OCI-LY1 (cell line): ENCODE data around the gene GMDS.
A peak's percentile ranks its signal among the peaks of the same experiment; 100 is the strongest.

Experiments used
- H2AFZ ChIP-seq: fragments of 200-600 bp; sonication (generic), shearing (Covaris generic); 2 replicates; pipeline ENCODE4 v1.6.0; 2014; ENCODE audit warnings: antibody characterized with exemption, mild to moderate bottlenecking, low read length
- H3F3A ChIP-seq: fragments of 200-600 bp; sonication (generic), shearing (Covaris generic); 2 replicates; pipeline ENCODE4 v1.6.0; 2014; ENCODE audit warnings: mild to moderate bottlenecking, antibody characterized with exemption, low read length, moderate library complexity; ENCODE audit not compliant: insufficient read depth
- H3K27ac ChIP-seq: fragments of 200-600 bp; sonication (generic); 2 replicates; pipeline ENCODE4 v1.5.1; 2014; ENCODE audit warnings: low read length, mixed run types, mild to moderate bottlenecking, low read depth; ENCODE audit not compliant: poor library complexity, severe bottlenecking
- H3K27me3 ChIP-seq: fragments of 200-600 bp; sonication (generic); 2 replicates; pipeline ENCODE4 v1.6.0; 2014; ENCODE audit warnings: antibody characterized with exemption, mild to moderate bottlenecking, low read length, moderate library complexity; ENCODE audit not compliant: insufficient read depth
- H3K36me3 ChIP-seq: fragments of 200-600 bp; sonication (generic); 2 replicates; pipeline ENCODE4 v1.6.1; 2014; ENCODE audit warnings: mild to moderate bottlenecking, antibody characterized with exemption, low read length, moderate library complexity, mixed read lengths; ENCODE audit not compliant: insufficient read depth
- H3K4me1 ChIP-seq: fragments of 200-600 bp; sonication (generic); 2 replicates; pipeline ENCODE4 v1.5.1; 2014; ENCODE audit warnings: mild to moderate bottlenecking, low read length, moderate library complexity; ENCODE audit not compliant: insufficient read depth, severe bottlenecking
- H3K4me2 ChIP-seq: fragments of 200-600 bp; sonication (generic), shearing (Covaris generic); 2 replicates; pipeline ENCODE4 v1.6.1; 2014; ENCODE audit warnings: low read length
- H3K4me3 ChIP-seq: fragments of 200-600 bp; sonication (generic); 2 replicates; pipeline ENCODE4 v1.5.1; 2014; ENCODE audit warnings: low read length, low read depth, mild to moderate bottlenecking, mixed read lengths; ENCODE audit not compliant: poor library complexity, severe bottlenecking
- H3K79me2 ChIP-seq: fragments of 200-600 bp; shearing (Covaris generic); 2 replicates; pipeline ENCODE4 v1.6.1; 2016; ENCODE audit warnings: mixed run types, low read length, mixed read lengths; ENCODE audit not compliant: insufficient read depth
- H3K9ac ChIP-seq: fragments of 200-600 bp; sonication (generic), shearing (Covaris generic); 2 replicates; pipeline ENCODE4 v1.6.1; 2014; ENCODE audit warnings: mild to moderate bottlenecking, low read length, mixed read lengths
- H3K9me2 ChIP-seq: fragments of 200-600 bp; sonication (generic), shearing (Covaris generic); 2 replicates; pipeline ENCODE4 v1.6.1; 2014; ENCODE audit warnings: low read depth, mild to moderate bottlenecking, low read length, mixed read lengths
- H3K9me3 ChIP-seq: fragments of 200-600 bp; shearing (Covaris generic); 2 replicates; pipeline ENCODE4 v1.6.1; 2014; ENCODE audit warnings: low read length, mixed read lengths
- H4K20me1 ChIP-seq: fragments of 200-600 bp; sonication (generic), shearing (Covaris generic); 2 replicates; pipeline ENCODE4 v1.6.0; 2016; ENCODE audit warnings: mild to moderate bottlenecking, low read length; ENCODE audit not compliant: insufficient read depth
- CTCF ChIP-seq: fragments of 200-600 bp; sonication (generic), shearing (Covaris generic); IDR thresholded peaks from 2 replicates; pipeline ENCODE4 v1.5.1; 2017; ENCODE audit warnings: mild to moderate bottlenecking, antibody characterized with exemption, low read length, moderate library complexity, mixed read lengths
- EZH2 ChIP-seq: fragments of 200-600 bp; sonication (generic), shearing (Covaris generic); IDR thresholded peaks from 2 replicates; pipeline ENCODE4 v1.8.0; 2017; ENCODE audit warnings: borderline replicate concordance, mixed run types, mild to moderate bottlenecking, antibody characterized with exemption, low read length, moderate library complexity, mixed read lengths

Gene GMDS

GRCh38 chr6:1814279-1814678, 431.1 kb downstream of the GMDS start:
- H2AFZ ChIP-seq, result peak overlapping the region; percentile 64
- H3K27ac ChIP-seq, result peak overlapping the region; percentile 42
- H3K9me2 ChIP-seq, result no peaks in the 10 kb centered on the region
- H3K4me3 ChIP-seq, result no peak overlapping the region
- no peak for TF ChIP-seq CTCF
- TF ChIP-seq EZH2, result no peak
- H3K4me2 ChIP-seq, result peak overlapping the region; percentile 42
- no peaks in the 10 kb centered on the region for H4K20me1 ChIP-seq
- H3K27me3 ChIP-seq, result no peaks in the 10 kb centered on the region
- peak overlapping the region; percentile 27; the same call in 1 of the 2 replicates for H3K9ac ChIP-seq
- no peaks in the 10 kb centered on the region for H3K79me2 ChIP-seq
- H3K9me3 ChIP-seq, result no peaks in the 10 kb centered on the region
- peaks cover 51% of the 10 kb centered on the region for H3K4me1 ChIP-seq
- no peaks in the 10 kb centered on the region for H3K36me3 ChIP-seq
- no peaks in the 10 kb centered on the region for H3F3A ChIP-seq

GRCh38 chr6:1812487-1812886, 432.9 kb downstream of the GMDS start:
- no peaks in the 10 kb centered on the region for H3K79me2 ChIP-seq
- no peaks in the 10 kb centered on the region for H3K9me2 ChIP-seq
- H3K4me1 ChIP-seq, result peaks cover 58% of the 10 kb centered on the region
- H2AFZ ChIP-seq, result no peak overlapping the region
- H4K20me1 ChIP-seq, result no peaks in the 10 kb centered on the region
- no peak overlapping the region for H3K4me2 ChIP-seq
- no peak overlapping the region for H3K4me3 ChIP-seq
- TF ChIP-seq EZH2 (no peak), CTCF (no peak)
- H3K36me3 ChIP-seq, result no peaks in the 10 kb centered on the region
- no peaks in the 10 kb centered on the region for H3F3A ChIP-seq
- H3K9ac ChIP-seq, result no peak overlapping the region
- no peaks in the 10 kb centered on the region for H3K9me3 ChIP-seq
- H3K27ac ChIP-seq, result peak overlapping the region; percentile 50
- H3K27me3 ChIP-seq, result no peaks in the 10 kb centered on the region

GRCh38 chr6:1812034-1812433, 433.4 kb downstream of the GMDS start:
- no peaks in the 10 kb centered on the region for H3K9me2 ChIP-seq
- H3K4me1 ChIP-seq, result peaks cover 53% of the 10 kb centered on the region
- no peak overlapping the region for H3K4me3 ChIP-seq
- H3K27me3 ChIP-seq, result no peaks in the 10 kb centered on the region
- TF ChIP-seq CTCF (no peak), EZH2 (no peak)
- H4K20me1 ChIP-seq, result no peaks in the 10 kb centered on the region
- peak overlapping the region; percentile 50 for H3K27ac ChIP-seq
- no peak overlapping the region for H2AFZ ChIP-seq
- H3K79me2 ChIP-seq, result no peaks in the 10 kb centered on the region
- H3K9ac ChIP-seq, result no peak overlapping the region
- H3K9me3 ChIP-seq, result no peaks in the 10 kb centered on the region
- no peaks in the 10 kb centered on the region for H3K36me3 ChIP-seq
- H3F3A ChIP-seq, result no peaks in the 10 kb centered on the region
- H3K4me2 ChIP-seq, result no peak overlapping the region
